ENCODE results near the gene DUS1L.

GRCh38 chr17:82058230-82058854 is 7.3 kb downstream of the DUS1L start:
- TF ChIP-seq PBX3 (IDR thresholded peaks at IDR 0.05) (peak; percentile 22; the same call in 1 of the 2 replicates), CEBPB (IDR thresholded peaks at IDR 0.05) (no peak), CTCF (IDR thresholded peaks at IDR 0.05) (no peak), MYC (IDR thresholded peaks at IDR 0.05; ENCODE audit: borderline replicate concordance, low read length) (no peak), MAZ (IDR thresholded peaks at IDR 0.05; ENCODE audit: borderline replicate concordance, low read depth, low read length) (no peak), BHLHE40 (IDR thresholded peaks at IDR 0.05; ENCODE audit: low read depth, low read length) (no peak), POLR2A (IDR thresholded peaks at IDR 0.05; ENCODE audit: low read length) (no peak), NR3C1 (IDR thresholded peaks at IDR 0.05) (no peak)
